A549 (cell line): ENCODE data around the gene ZCWPW1. TPM values are rescaled to one million over a fixed set of nuclear protein-coding genes. Genes with fewer than 3 reads are reported as not detected.

Experiments used
- ATAC-seq, 2 experiments: fragments of 200-7000 bp in 1 of 2; fragments of >200 bp in 1 of 2; cut with Nextera tagmentation in 1 of 2; cut with Tn5 transposase in 1 of 2; 3 replicates each; pipeline versions ENCODE4 v1.8.0 to v1.9.1; 2018 to 2020; ENCODE audit warnings: mild to moderate bottlenecking in 1 of 2, moderate library complexity in 1 of 2
- CTCF ChIA-PET: fragments of 300-600 bp; sonication (Branson Sonifier 250); formaldehyde crosslinking; extraction: SDS; loops from one replicate; lab custom pipeline; 2021; ENCODE audit warnings: antibody characterized with exemption, inconsistent platforms; lab: Yijun Ruan, JAX
- POLR2A ChIA-PET: fragments of 350-600 bp; formaldehyde crosslinking; extraction: SDS; loops from one replicate; lab custom pipeline; 2021; ENCODE audit warnings: antibody characterized with exemption, inconsistent platforms; lab: Yijun Ruan, JAX
- DNase-seq, 2 experiments: peaks; one replicate each; pipeline versions ENCODE4 v3.0.0 to v3.0.0-alpha.2; 2011 to 2016; ENCODE audit warnings: low read depth in 1 of 2, low spot score in 1 of 2
- FAIRE-seq: peaks from 2 replicates; lab custom pipeline; 2011; peaks lifted over from hg19 to GRCh38; lab: Jason Lieb, UNC
- H3K27ac ChIP-seq, 2 experiments: fragments of >200 bp; sonication (Bioruptor Twin); formaldehyde crosslinking; 3 replicates each; pipeline ENCODE4 v1.5.1; 2016 to 2017
- H3K4me1 ChIP-seq: fragments of >200 bp; sonication (Bioruptor Twin); formaldehyde crosslinking; 3 replicates; pipeline ENCODE4 v1.6.1; 2016
- H3K4me2 ChIP-seq: fragments of >200 bp; sonication (Bioruptor Twin); formaldehyde crosslinking; 3 replicates; pipeline ENCODE4 v1.6.1; 2016
- H3K4me3 ChIP-seq: fragments of >200 bp; sonication (Bioruptor Twin); formaldehyde crosslinking; 3 replicates; pipeline ENCODE4 v1.5.1; 2016
- H3K9me3 ChIP-seq: fragments of >200 bp; sonication (Bioruptor Twin); formaldehyde crosslinking; 3 replicates; pipeline ENCODE4 v1.6.1; 2016
- BHLHE40 ChIP-seq: IDR thresholded peaks from 2 replicates; pipeline ENCODE4 v1.6.1; 2012; ENCODE audit warnings: low read depth, low read length, inconsistent platforms
- CBX8 ChIP-seq: fragments of 200-600 bp; sonication (generic); IDR thresholded peaks from 2 replicates; pipeline ENCODE4 v1.6.1; 2016
- CHD2 ChIP-seq: fragments of 150-350 bp; IDR thresholded peaks from 2 replicates; pipeline ENCODE4 v1.6.1; 2014; ENCODE audit warnings: low read length; ENCODE audit not compliant: partially characterized antibody
- CHD4 ChIP-seq: fragments of 200-600 bp; sonication (generic); IDR thresholded peaks from 2 replicates; pipeline ENCODE4 v1.6.1; 2016; ENCODE audit warnings: antibody characterized with exemption, mild to moderate bottlenecking, borderline replicate concordance
- E2F6 ChIP-seq: IDR thresholded peaks from 2 replicates; pipeline ENCODE4 v1.6.1; 2012; ENCODE audit warnings: low read depth, borderline replicate concordance
- EHMT2 ChIP-seq: fragments of 200-600 bp; sonication (generic); IDR thresholded peaks from 2 replicates; pipeline ENCODE4 v1.6.1; 2016; ENCODE audit warnings: antibody characterized with exemption, low read depth, mild to moderate bottlenecking, moderate library complexity
- ESRRA ChIP-seq: fragments of 150-350 bp; IDR thresholded peaks from 2 replicates; pipeline ENCODE4 v1.6.1; 2014; ENCODE audit warnings: mild to moderate bottlenecking, low read length, borderline replicate concordance
- FOSL2 ChIP-seq, 2 experiments: fragments of 450-650 bp in 1 of 2; fragments of >200 bp in 1 of 2; sonication (Bioruptor Twin) in 1 of 2; formaldehyde crosslinking; IDR thresholded peaks; 2 replicates each; pipeline versions ENCODE4 v1.5.0 to v1.6.1; 2016 to 2020; ENCODE audit warnings: mild to moderate bottlenecking in 1 of 2, moderate library complexity in 1 of 2
- FOXS1 ChIP-seq: fragments of 250-450 bp; sonication (Bioruptor Pico); IDR thresholded peaks from 2 replicates; pipeline ENCODE4 v1.5.0; 2020; ENCODE audit warnings: mild to moderate bottlenecking, moderate library complexity
- HDAC2 ChIP-seq: fragments of 200-600 bp; sonication (generic); IDR thresholded peaks from 2 replicates; pipeline ENCODE4 v1.6.1; 2016
- HES2 ChIP-seq: fragments of >200 bp; sonication (Bioruptor Twin); formaldehyde crosslinking; IDR thresholded peaks from 2 replicates; pipeline ENCODE4 v1.6.1; 2016
- JUN ChIP-seq, 2 experiments: fragments of >200 bp; sonication (Bioruptor Twin); formaldehyde crosslinking; IDR thresholded peaks; 2 replicates in 1 of 2; 3 replicates in 1 of 2; pipeline ENCODE4 v1.6.1; 2016 to 2017
- KDM1A ChIP-seq: fragments of 200-600 bp; sonication (generic); IDR thresholded peaks from 2 replicates; pipeline ENCODE4 v1.6.1; 2016; ENCODE audit warnings: low read depth, mild to moderate bottlenecking
- KDM5A ChIP-seq: fragments of 200-600 bp; sonication (generic); IDR thresholded peaks from 2 replicates; pipeline ENCODE4 v1.6.1; 2016; ENCODE audit warnings: antibody characterized with exemption, mild to moderate bottlenecking
- MYC ChIP-seq: IDR thresholded peaks from 2 replicates; pipeline ENCODE4 v1.6.1; 2012; ENCODE audit warnings: mild to moderate bottlenecking, inconsistent platforms, low read length, improper control_type of control experiment, borderline replicate concordance
- POLR2A ChIP-seq: IDR thresholded peaks from 2 replicates; pipeline ENCODE4 v1.6.1; 2012; ENCODE audit warnings: mild to moderate bottlenecking, low read length
- POLR2AphosphoS2 ChIP-seq: conservative IDR thresholded peaks from 2 replicates; pipeline ENCODE4 v1.6.1; 2012; ENCODE audit warnings: low read length, improper control_type of control experiment, inconsistent platforms
- RAD21 ChIP-seq, 2 experiments: fragments of >200 bp in 1 of 2; sonication (Bioruptor Twin) in 1 of 2; formaldehyde crosslinking in 1 of 2; IDR thresholded peaks in 1 of 2; conservative IDR thresholded peaks in 1 of 2; 2 replicates in 1 of 2; 3 replicates in 1 of 2; pipeline ENCODE4 v1.6.1; 2012 to 2018; ENCODE audit warnings: inconsistent platforms in 1 of 2
- RCOR1 ChIP-seq: fragments of 150-350 bp; IDR thresholded peaks from 2 replicates; pipeline ENCODE4 v1.6.1; 2014; ENCODE audit warnings: antibody characterized with exemption, low read length, low read depth
- REST ChIP-seq: fragments of 200-600 bp; sonication (generic); IDR thresholded peaks from 2 replicates; pipeline ENCODE4 v1.6.1; 2016; ENCODE audit warnings: antibody characterized with exemption, mild to moderate bottlenecking, moderate library complexity
- USF2 ChIP-seq: fragments of 450-650 bp; IDR thresholded peaks from 2 replicates; pipeline ENCODE4 v1.6.1; 2014; ENCODE audit warnings: antibody characterized with exemption
- ZFP36 ChIP-seq: fragments of 450-650 bp; IDR thresholded peaks from 2 replicates; pipeline ENCODE4 v1.6.1; 2014; ENCODE audit warnings: borderline replicate concordance; ENCODE audit not compliant: partially characterized antibody
- ZSCAN20 ChIP-seq: fragments of 250-450 bp; sonication (Bioruptor Pico); IDR thresholded peaks from 2 replicates; pipeline ENCODE4 v1.8.0; 2022; ENCODE audit warnings: mild to moderate bottlenecking, moderate library complexity
- WGBS: methylation state at CpG from one replicate; pipeline ENCODE4 v1.1.6; 2017; ENCODE audit errors: missing lambda C conversion rate; 5-methylcytosine and 5-hydroxymethylcytosine counted together
- polyA plus RNA-seq, 4 experiments: library from polyadenylated mRNA; depleted of rRNA in 3 of 4; stranded (reverse); fragments of >200 nt; fragmentation: RNase III in 1 of 4; extraction: RNeasy Plus Mini Kit Qiagen cat#74134 plus additional on column Dnase treatment in 1 of 4; gene quantifications; 2 replicates in 3 of 4; 3 replicates in 1 of 4; pipeline ENCODE4 v1.2.3, GENCODE V29; 2011 to 2017
- TF ChIP-seq, protein P1 (sequence below): fragments of >200 bp; sonication (Bioruptor Twin); formaldehyde crosslinking; IDR thresholded peaks from 3 replicates; pipeline ENCODE4 v1.5.1; 2016

ZCWPW1 gene
- polyA plus RNA-seq, 2 of the 4 experiments (the other 2 are of a cell fraction): 2.0 to 4.2 TPM

GRCh38 chr7:100387695-100388094 lies 40.8 kb downstream of the ZCWPW1 start:
- Histone ChIP-seq H3K9me3 (no peaks in the 10 kb centered on the region), H3K27ac (no peak overlapping the region), H3K4me3 (no peak overlapping the region), H3K4me2 (no peak overlapping the region), H3K4me1 (no peaks in the 10 kb centered on the region)
- no peak for DNase-seq
- ChIA-PET CTCF (interaction anchor here (0.7 to 0.9 kb wide), 2 partner anchors 19 to 21 kb away, joined by 3 to 4 read pairs; no protein-coding TSS in a partner anchor), POLR2A (no interaction called here)
- ATAC-seq: no peak
- no peak for FAIRE-seq
- WGBS: 62% methylated on average over 2 of the region's 2 CpGs
- no peak for TF ChIP-seq RCOR1
- TF ChIP-seq POLR2AphosphoS2: no peak
- no peak for TF ChIP-seq ESRRA
- no peak for TF ChIP-seq CHD2
- no peak for TF ChIP-seq HDAC2
- no peak for TF ChIP-seq USF2
- no peak for TF ChIP-seq BHLHE40
- no peak for TF ChIP-seq JUN (IDR thresholded peaks at IDR 0.05)
- TF ChIP-seq KDM5A: no peak
- TF ChIP-seq MYC: no peak
- TF ChIP-seq FOSL2 (IDR thresholded peaks at IDR 0.05): no peak
- TF ChIP-seq FOSL2 (CRISPR knock-in tag; IDR thresholded peaks at IDR 0.05): no peak
- no peak for TF ChIP-seq ZFP36
- no peak for TF ChIP-seq HES2
- no peak for TF ChIP-seq FOXS1 (CRISPR knock-in tag)

DNA sequence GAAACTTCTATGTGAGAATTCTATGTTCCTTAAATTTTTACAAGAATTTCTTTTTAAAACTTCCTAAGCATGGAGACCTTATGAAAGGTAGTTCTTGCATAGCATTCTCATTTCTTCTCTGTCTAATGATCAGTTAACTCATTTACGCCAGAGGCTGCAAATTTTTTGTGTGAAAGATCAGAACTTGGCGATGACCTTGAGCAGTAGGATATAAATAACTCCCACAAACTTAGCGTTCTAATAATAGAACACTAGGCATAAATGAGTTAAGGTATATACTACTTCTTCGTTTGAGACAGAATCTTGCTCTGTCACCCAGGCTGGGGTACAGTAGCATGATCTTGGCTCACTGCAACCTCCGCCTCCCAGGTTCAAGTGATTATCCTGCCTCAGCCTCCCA lies 41.6 kb downstream of the ZCWPW1 start:
- FAIRE-seq (no peak), DNase-seq (no peak)
- Histone ChIP-seq H3K4me3 (no peak overlapping the region), H3K4me2 (no peak overlapping the region), H3K27ac (no peak overlapping the region)
- CTCF ChIA-PET: interaction anchor here (0.6 to 0.9 kb wide), 2 partner anchors 9 to 20 kb away, joined by 3 to 4 read pairs; no protein-coding TSS in a partner anchor
- WGBS: 79% methylated on average over 5 of the region's 5 CpGs
- TF ChIP-seq CBX8: no peak
- TF ChIP-seq, protein P1, sequence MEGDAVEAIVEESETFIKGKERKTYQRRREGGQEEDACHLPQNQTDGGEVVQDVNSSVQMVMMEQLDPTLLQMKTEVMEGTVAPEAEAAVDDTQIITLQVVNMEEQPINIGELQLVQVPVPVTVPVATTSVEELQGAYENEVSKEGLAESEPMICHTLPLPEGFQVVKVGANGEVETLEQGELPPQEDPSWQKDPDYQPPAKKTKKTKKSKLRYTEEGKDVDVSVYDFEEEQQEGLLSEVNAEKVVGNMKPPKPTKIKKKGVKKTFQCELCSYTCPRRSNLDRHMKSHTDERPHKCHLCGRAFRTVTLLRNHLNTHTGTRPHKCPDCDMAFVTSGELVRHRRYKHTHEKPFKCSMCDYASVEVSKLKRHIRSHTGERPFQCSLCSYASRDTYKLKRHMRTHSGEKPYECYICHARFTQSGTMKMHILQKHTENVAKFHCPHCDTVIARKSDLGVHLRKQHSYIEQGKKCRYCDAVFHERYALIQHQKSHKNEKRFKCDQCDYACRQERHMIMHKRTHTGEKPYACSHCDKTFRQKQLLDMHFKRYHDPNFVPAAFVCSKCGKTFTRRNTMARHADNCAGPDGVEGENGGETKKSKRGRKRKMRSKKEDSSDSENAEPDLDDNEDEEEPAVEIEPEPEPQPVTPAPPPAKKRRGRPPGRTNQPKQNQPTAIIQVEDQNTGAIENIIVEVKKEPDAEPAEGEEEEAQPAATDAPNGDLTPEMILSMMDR: no peak
- no peak for TF ChIP-seq CHD4
- TF ChIP-seq POLR2A: no peak
- TF ChIP-seq HES2: no peak
- TF ChIP-seq, all 56 proteins: peak for 0
- H3K9me3 ChIP-seq: no peaks in the 10 kb centered on the region
- POLR2A ChIA-PET: interaction anchor here (2.2 kb wide), 1 partner anchor 42 kb away, joined by 6 read pairs; the partner anchor contains the start of gene ZCWPW1
- no peaks in the 10 kb centered on the region for H3K4me1 ChIP-seq
- no peak for ATAC-seq

DNA sequence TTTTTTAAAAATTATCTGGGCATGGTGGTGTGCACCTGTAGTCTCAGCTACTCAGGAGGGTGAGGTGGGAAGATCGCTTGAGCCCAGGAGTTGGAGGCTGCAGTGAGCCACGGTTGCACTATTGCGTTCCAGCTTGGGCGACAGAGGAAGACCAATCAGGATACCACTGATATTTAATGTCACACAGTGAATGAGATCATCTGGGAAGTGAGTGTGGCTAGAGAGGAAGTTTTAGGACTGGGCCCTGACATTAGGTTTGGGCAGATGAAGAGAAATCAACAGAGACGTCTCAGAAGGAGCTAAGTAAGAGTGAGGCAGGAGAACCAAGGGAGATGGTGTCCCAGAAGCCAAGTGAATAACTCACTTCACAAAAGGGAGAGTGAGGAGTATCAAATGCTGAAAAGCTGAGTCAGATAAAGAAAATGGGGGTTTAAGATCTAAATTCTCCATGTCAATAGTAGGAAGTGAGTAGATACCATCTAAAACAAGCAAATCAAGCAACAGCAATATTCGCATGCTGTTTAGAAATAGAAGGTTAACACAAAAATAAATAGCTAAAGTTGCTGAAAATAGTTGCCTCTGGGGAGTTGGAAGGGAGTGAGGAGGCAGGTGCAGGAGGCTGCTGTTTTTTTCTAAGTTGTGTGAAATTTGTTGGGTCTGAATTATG lies 43.7 kb downstream of the ZCWPW1 start:
- POLR2A ChIA-PET: interaction anchor here (2.2 kb wide), 1 partner anchor 44 kb away, joined by 6 read pairs; the partner anchor contains the start of gene ZCWPW1
- Histone ChIP-seq H3K27ac (no peak overlapping the region), H3K4me2 (no peak overlapping the region), H3K9me3 (no peaks in the 10 kb centered on the region), H3K4me3 (no peak overlapping the region), H3K4me1 (no peaks in the 10 kb centered on the region)
- WGBS: 82% methylated on average over 6 of the region's 6 CpGs
- DNase-seq (no peak), ATAC-seq (no peak), FAIRE-seq (no peak)
- CTCF ChIA-PET: interaction anchor here (0.6 to 3.6 kb wide), 2 partner anchors 18 to 22 kb away, joined by 3 to 15 read pairs; no protein-coding TSS in a partner anchor
- TF ChIP-seq FOSL2 (IDR thresholded peaks at IDR 0.05) (no peak), FOSL2 (CRISPR knock-in tag; IDR thresholded peaks at IDR 0.05) (no peak), EHMT2 (no peak), JUN (IDR thresholded peaks at IDR 0.05) (no peak), KDM1A (no peak), E2F6 (no peak), ZSCAN20 (CRISPR knock-in tag) (no peak), REST (no peak), USF2 (no peak), RAD21 (conservative IDR thresholded peaks at IDR 0.05 in 1 of 2, IDR thresholded peaks at IDR 0.05 in 1 of 2) (no peak)
